ENCODE results near the gene SLC5A10.

Gene SLC5A10

DNA sequence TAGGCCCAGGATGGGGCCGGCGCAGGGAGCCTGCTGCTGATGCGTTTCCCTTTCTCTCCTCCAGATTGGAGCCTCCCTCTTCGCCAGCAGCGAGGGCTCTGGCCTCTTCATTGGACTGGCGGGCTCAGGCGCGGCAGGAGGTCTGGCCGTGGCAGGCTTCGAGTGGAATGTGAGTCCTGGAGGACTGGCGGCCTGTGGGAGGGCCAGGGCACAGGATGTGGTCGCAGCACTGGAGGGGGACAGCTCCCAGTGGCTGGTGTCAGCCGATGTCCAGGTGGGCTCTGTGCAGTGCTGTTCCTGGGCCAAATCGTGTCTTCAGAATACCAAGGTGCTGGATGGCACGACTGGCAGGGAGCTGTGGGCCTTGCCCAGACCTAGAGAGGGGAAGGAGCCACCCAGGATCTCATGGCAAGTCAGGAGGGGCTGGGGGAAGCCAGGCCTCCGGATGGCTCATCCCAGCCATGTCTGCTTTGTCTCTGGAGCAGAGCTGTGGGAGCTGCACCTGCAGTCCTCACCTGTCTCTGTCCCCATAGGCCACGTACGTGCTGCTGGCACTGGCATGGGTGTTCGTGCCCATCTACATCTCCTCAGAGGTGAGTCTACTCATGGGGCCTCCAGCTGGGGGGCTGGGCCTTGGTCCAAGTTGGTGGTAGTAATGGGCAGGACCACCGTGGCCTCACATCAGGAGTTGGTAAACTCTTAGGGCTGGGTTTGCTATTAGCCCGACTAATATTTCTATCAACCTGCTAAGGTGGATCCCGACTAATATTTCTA is 7.3 kb downstream of the SLC5A10 start:
- Histone ChIP-seq H3K79me1 (ENCODE audit: low read depth, low read length) (no peaks in the 10 kb centered on the region), H3K4me3 (ENCODE audit: low read length in 2 of 2) (no peak overlapping the region), H3K9ac (ENCODE audit: low read depth, low read length, poor library complexity) (peak overlapping the region; percentile 65), H4K8ac (ENCODE audit: low read depth, low read length) (peak overlapping the region; percentile 84), H3K36me3 (replicated peaks in 1 of 2; ENCODE audit: control insufficient read depth in 2 of 2, insufficient read depth in 2 of 2, low read length in 2 of 2) (no peaks in the 10 kb centered on the region), H3K18ac (ENCODE audit: low read length) (peak overlapping the region; percentile 66), H3K27me3 (ENCODE audit: control insufficient read depth in 3 of 3, insufficient read depth in 3 of 3, low read depth in 1 of 3, low read length in 3 of 3) (no peaks in the 10 kb centered on the region), H3K23ac (ENCODE audit: low read depth, low read length, poor library complexity) (no peak overlapping the region), H3K4me2 (ENCODE audit: insufficient read depth, low read length, poor library complexity, severe bottlenecking) (no peak overlapping the region), H3K4ac (ENCODE audit: low read length) (peak overlapping the region; percentile 81), H2BK15ac (ENCODE audit: low read length) (peak overlapping the region; percentile 90), H3K14ac (ENCODE audit: low read length) (peak overlapping the region; percentile 76), H2BK5ac (ENCODE audit: low read length) (peak overlapping the region; percentile 62), H2BK12ac (ENCODE audit: low read length) (peak overlapping the region; percentile 86), H3K4me1 (ENCODE audit: control insufficient read depth in 2 of 2, insufficient read depth in 1 of 2, low read depth in 1 of 2, low read length in 2 of 2) (peaks cover 19% of the 10 kb centered on the region in 2 donors), H2BK120ac (ENCODE audit: low read depth, low read length) (no peak overlapping the region), H3K9me3 (replicated peaks in 1 of 2; ENCODE audit: control insufficient read depth in 2 of 2, insufficient read depth in 1 of 2, low read depth in 1 of 2, low read length in 2 of 2) (no peaks in the 10 kb centered on the region), H2AK5ac (ENCODE audit: low read depth, low read length) (peak overlapping the region; percentile 98), H4K91ac (ENCODE audit: low read depth, low read length, poor library complexity) (peak overlapping the region; percentile 43), H2AFZ (ENCODE audit: low read length) (peak overlapping the region; percentile 68), H3K27ac (replicated peaks; ENCODE audit: low read length) (no peak overlapping the region)
- WGBS, 2 donors (ENCODE audit: extremely low coverage in 2 of 2, insufficient read length in 2 of 2, insufficient replicate concordance in 1 of 2): no CpG with 5 or more reads among the region's 22 CpGs
- DNase-seq (ENCODE audit: low spot score): no peak

GRCh38 chr17:18959845-18960240 is 7.9 kb downstream of the SLC5A10 start:
- Histone ChIP-seq H4K8ac (ENCODE audit: low read depth, low read length) (peak overlapping the region; percentile 97), H2BK15ac (ENCODE audit: low read length) (peak overlapping the region; percentile 90), H3K36me3 (replicated peaks in 1 of 2; ENCODE audit: control insufficient read depth in 2 of 2, insufficient read depth in 2 of 2, low read length in 2 of 2) (no peaks in the 10 kb centered on the region), H2BK5ac (ENCODE audit: low read length) (peak overlapping the region; percentile 62), H3K9ac (ENCODE audit: low read depth, low read length, poor library complexity) (no peak overlapping the region), H2BK120ac (ENCODE audit: low read depth, low read length) (peak overlapping the region; percentile 65), H2BK12ac (ENCODE audit: low read length) (peak overlapping the region; percentile 1), H3K79me1 (ENCODE audit: low read depth, low read length) (no peaks in the 10 kb centered on the region), H3K9me3 (replicated peaks in 1 of 2; ENCODE audit: control insufficient read depth in 2 of 2, insufficient read depth in 1 of 2, low read depth in 1 of 2, low read length in 2 of 2) (no peaks in the 10 kb centered on the region), H3K23ac (ENCODE audit: low read depth, low read length, poor library complexity) (no peak overlapping the region), H2AFZ (ENCODE audit: low read length) (no peak overlapping the region), H3K27me3 (ENCODE audit: control insufficient read depth in 3 of 3, insufficient read depth in 3 of 3, low read depth in 1 of 3, low read length in 3 of 3) (no peaks in the 10 kb centered on the region), H3K4me3 (ENCODE audit: low read length in 2 of 2) (no peak overlapping the region), H3K18ac (ENCODE audit: low read length) (peak overlapping the region; percentile 58), H2AK5ac (ENCODE audit: low read depth, low read length) (peak overlapping the region; percentile 98), H3K4me1 (ENCODE audit: control insufficient read depth in 2 of 2, insufficient read depth in 1 of 2, low read depth in 1 of 2, low read length in 2 of 2) (peaks cover 19% of the 10 kb centered on the region in 2 donors), H3K4ac (ENCODE audit: low read length) (no peak overlapping the region), H3K4me2 (ENCODE audit: insufficient read depth, low read length, poor library complexity, severe bottlenecking) (no peak overlapping the region), H3K27ac (replicated peaks; ENCODE audit: low read length) (no peak overlapping the region), H4K91ac (ENCODE audit: low read depth, low read length, poor library complexity) (peak overlapping the region; percentile 59), H3K14ac (ENCODE audit: low read length) (no peak overlapping the region)
- DNase-seq (ENCODE audit: low spot score): no peak
- WGBS, 2 donors (ENCODE audit: extremely low coverage in 2 of 2, insufficient read length in 2 of 2, insufficient replicate concordance in 1 of 2): no CpG with 5 or more reads among the region's 5 CpGs

- no CpG with 5 or more reads among the region's 15 CpGs for WGBS, 2 donors (ENCODE audit: extremely low coverage in 2 of 2, insufficient read length in 2 of 2, insufficient replicate concordance in 1 of 2)
- H3K4me2 ChIP-seq (ENCODE audit: insufficient read depth, low read length, poor library complexity, severe bottlenecking): no peak overlapping the region
- no peak overlapping the region for H3K27ac ChIP-seq (replicated peaks; ENCODE audit: low read length)
- peak overlapping the region; percentile 98 for H2AK5ac ChIP-seq (ENCODE audit: low read depth, low read length)
- H3K18ac ChIP-seq (ENCODE audit: low read length): peak overlapping the region; percentile 58
- H3K23ac ChIP-seq (ENCODE audit: low read depth, low read length, poor library complexity): peak overlapping the region; percentile 52
- no peak for DNase-seq (ENCODE audit: low spot score)
- H3K4me3 ChIP-seq (ENCODE audit: low read length in 2 of 2): no peak overlapping the region
- H2BK120ac ChIP-seq (ENCODE audit: low read depth, low read length): peak overlapping the region; percentile 65
- no peak overlapping the region for H2AFZ ChIP-seq (ENCODE audit: low read length)
- no peaks in the 10 kb centered on the region for H3K27me3 ChIP-seq (ENCODE audit: control insufficient read depth in 3 of 3, insufficient read depth in 3 of 3, low read depth in 1 of 3, low read length in 3 of 3)
- H4K91ac ChIP-seq (ENCODE audit: low read depth, low read length, poor library complexity): peak overlapping the region; percentile 59
- H2BK15ac ChIP-seq (ENCODE audit: low read length): peak overlapping the region; percentile 90
- H3K4me1 ChIP-seq (ENCODE audit: control insufficient read depth in 2 of 2, insufficient read depth in 1 of 2, low read depth in 1 of 2, low read length in 2 of 2): peaks cover 19% of the 10 kb centered on the region in 2 donors
- no peak overlapping the region for H4K8ac ChIP-seq (ENCODE audit: low read depth, low read length)
- H3K9me3 ChIP-seq (replicated peaks in 1 of 2; ENCODE audit: control insufficient read depth in 2 of 2, insufficient read depth in 1 of 2, low read depth in 1 of 2, low read length in 2 of 2): no peaks in the 10 kb centered on the region
- no peaks in the 10 kb centered on the region for H3K36me3 ChIP-seq (replicated peaks in 1 of 2; ENCODE audit: control insufficient read depth in 2 of 2, insufficient read depth in 2 of 2, low read length in 2 of 2)
- H2BK5ac ChIP-seq (ENCODE audit: low read length): peak overlapping the region; percentile 69
- no peak overlapping the region for H3K4ac ChIP-seq (ENCODE audit: low read length)
- no peak overlapping the region for H3K9ac ChIP-seq (ENCODE audit: low read depth, low read length, poor library complexity)
- H3K14ac ChIP-seq (ENCODE audit: low read length): no peak overlapping the region
- no peaks in the 10 kb centered on the region for H3K79me1 ChIP-seq (ENCODE audit: low read depth, low read length)
- H2BK12ac ChIP-seq (ENCODE audit: low read length): peak overlapping the region; percentile 14
Observed at GRCh38 chr17:18960241-18960665, 8.3 kb downstream of the SLC5A10 start.

GRCh38 chr17:18960803-18961511 is 9.0 kb downstream of the SLC5A10 start:
- Histone ChIP-seq H3K36me3 (replicated peaks in 1 of 2; ENCODE audit: control insufficient read depth in 2 of 2, insufficient read depth in 2 of 2, low read length in 2 of 2) (no peaks in the 10 kb centered on the region), H3K27ac (replicated peaks; ENCODE audit: low read length) (no peak overlapping the region), H3K14ac (ENCODE audit: low read length) (no peak overlapping the region), H3K9ac (ENCODE audit: low read depth, low read length, poor library complexity) (no peak overlapping the region), H2BK120ac (ENCODE audit: low read depth, low read length) (peak overlapping the region; percentile 65), H3K4me3 (ENCODE audit: low read length in 2 of 2) (no peak overlapping the region), H2AFZ (ENCODE audit: low read length) (peak overlapping the region; percentile 76), H3K9me3 (replicated peaks in 1 of 2; ENCODE audit: control insufficient read depth in 2 of 2, insufficient read depth in 1 of 2, low read depth in 1 of 2, low read length in 2 of 2) (no peaks in the 10 kb centered on the region), H4K8ac (ENCODE audit: low read depth, low read length) (no peak overlapping the region), H3K4me2 (ENCODE audit: insufficient read depth, low read length, poor library complexity, severe bottlenecking) (no peak overlapping the region), H3K4me1 (ENCODE audit: control insufficient read depth in 2 of 2, insufficient read depth in 1 of 2, low read depth in 1 of 2, low read length in 2 of 2) (peaks cover 19% of the 10 kb centered on the region in 2 donors), H3K79me1 (ENCODE audit: low read depth, low read length) (no peaks in the 10 kb centered on the region), H4K91ac (ENCODE audit: low read depth, low read length, poor library complexity) (no peak overlapping the region), H3K23ac (ENCODE audit: low read depth, low read length, poor library complexity) (peak overlapping the region; percentile 52), H2BK15ac (ENCODE audit: low read length) (peak overlapping the region; percentile 90), H2BK5ac (ENCODE audit: low read length) (peak overlapping the region; percentile 83), H3K18ac (ENCODE audit: low read length) (peak overlapping the region; percentile 90), H2AK5ac (ENCODE audit: low read depth, low read length) (peak overlapping the region; percentile 98), H2BK12ac (ENCODE audit: low read length) (peak overlapping the region; percentile 14), H3K4ac (ENCODE audit: low read length) (no peak overlapping the region), H3K27me3 (ENCODE audit: control insufficient read depth in 3 of 3, insufficient read depth in 3 of 3, low read depth in 1 of 3, low read length in 3 of 3) (no peaks in the 10 kb centered on the region)
- WGBS, 2 donors (ENCODE audit: extremely low coverage in 2 of 2, insufficient read length in 2 of 2, insufficient replicate concordance in 1 of 2): no CpG with 5 or more reads among the region's 17 CpGs
- DNase-seq (ENCODE audit: low spot score): peak; percentile 79

Measured in neuronal stem cell (in vitro differentiated cells).